DMS 273 (cell line): ENCODE results near the gene DSP.

Experiments
- DNase-seq: peaks from one replicate; lab custom pipeline; 2025; ENCODE audit not compliant: unreplicated experiment; lab: John Stamatoyannopoulos, UW

Gene DSP

DNA sequence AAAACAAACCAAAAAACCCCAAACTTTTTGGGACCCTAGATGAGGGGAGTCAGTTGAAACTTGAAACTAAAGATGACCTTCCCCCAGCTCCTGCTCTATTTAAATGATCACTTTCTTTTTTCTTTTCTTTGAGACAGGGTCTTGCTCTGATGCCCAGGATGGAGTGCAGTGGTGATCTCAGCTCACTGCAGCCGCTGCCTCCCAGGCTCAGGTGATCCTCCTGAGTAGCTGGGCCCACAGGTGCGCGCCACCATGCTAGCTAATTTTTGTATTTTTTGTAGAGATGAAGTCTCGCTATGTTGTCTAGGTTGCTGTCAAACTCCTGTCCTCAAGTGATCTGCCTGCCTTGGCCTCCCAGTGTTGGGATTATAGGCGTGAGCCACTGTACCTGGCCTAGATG, 7.3 kb upstream of the DSP start:
- no peak for DNase-seq

DNA sequence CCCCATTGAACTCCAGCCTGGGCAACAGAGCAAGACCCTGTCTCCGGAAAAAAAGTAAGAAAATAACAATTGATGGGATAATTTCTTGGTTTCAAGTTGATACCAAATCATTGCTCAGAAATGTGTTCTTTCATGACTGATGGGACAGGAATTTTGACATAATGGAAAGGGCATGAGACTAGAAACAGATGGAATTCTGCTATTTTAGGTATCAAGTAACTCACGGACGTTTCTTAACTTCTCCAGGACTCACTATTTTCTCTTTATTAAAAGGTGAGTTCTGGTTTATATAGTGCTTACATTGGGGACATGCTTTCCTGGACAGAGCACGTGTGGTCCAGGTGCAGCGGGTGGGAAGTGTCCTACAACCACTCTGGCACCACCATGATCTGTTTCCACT, 6.0 kb upstream of the DSP start:
- no peak for DNase-seq

DNA sequence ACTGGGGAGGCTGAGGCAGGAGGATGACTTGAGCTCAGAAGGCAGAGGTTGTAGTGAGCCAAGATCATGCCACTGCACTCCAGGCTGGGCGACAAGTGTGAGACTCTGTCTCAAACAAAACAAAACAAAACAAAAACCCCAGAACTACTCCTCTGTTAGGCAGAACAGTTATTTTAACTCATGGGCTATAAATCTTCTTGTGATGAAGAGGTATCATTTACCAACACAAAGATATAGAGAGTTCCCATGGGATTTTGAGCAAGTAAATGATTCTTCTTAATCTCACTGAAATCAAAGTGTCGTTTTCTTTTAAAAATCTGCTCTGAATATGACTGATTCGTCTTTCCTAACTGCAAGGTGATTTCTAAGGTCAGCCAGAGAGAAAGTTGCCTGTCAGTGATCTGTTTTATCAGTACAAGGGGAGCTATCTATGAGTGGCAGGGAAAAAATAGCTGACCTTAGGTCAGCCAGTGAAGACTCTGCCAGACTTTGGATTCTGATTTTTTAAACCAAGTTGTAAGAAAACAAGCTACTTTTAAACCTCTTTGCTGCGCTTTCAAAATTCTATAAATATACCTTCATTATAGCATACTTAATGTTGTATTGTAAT, 3.8 kb upstream of the DSP start:
- DNase-seq = no peak

DNA sequence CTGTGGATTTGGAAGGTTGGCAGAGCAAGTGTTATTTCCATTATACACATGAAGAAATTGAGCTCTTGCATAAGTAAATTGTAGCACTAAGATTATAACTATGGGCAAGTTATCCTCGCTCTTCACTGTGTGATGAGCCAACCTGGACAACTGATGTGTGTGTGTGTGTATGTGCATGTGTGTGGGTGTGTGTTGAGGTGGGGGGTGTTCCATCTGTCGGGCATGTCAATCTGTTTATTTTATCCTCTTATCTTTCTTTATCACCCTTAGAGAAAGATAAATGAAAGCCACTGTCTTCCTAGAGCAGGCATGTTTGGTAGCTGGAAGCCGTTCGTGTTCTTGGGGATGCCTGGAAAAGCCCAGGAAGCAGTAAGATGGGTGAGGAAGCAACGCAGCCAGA, 3.0 kb upstream of the DSP start:
- no peak for DNase-seq

DNA sequence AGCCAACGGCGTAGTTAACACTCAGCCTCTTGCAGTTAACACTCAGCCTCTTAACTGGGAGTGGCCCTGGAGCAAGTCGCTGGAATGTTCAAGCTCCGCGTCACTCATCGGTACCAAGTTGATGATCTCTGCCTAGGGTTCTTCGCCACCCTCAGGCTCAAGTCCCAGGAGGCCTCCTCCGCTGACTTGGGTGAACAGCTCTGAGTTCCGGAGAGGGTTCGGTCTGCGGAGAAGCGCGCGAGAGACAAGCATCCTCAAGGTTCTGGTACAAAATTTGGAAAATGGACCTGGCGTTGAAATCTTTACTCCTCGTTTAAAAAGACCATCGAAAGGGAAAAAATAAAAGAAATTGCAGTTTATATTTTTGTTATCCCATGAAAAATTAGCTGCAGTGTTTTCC, 876 bp upstream of the DSP start:
- DNase-seq = no peak

DNA sequence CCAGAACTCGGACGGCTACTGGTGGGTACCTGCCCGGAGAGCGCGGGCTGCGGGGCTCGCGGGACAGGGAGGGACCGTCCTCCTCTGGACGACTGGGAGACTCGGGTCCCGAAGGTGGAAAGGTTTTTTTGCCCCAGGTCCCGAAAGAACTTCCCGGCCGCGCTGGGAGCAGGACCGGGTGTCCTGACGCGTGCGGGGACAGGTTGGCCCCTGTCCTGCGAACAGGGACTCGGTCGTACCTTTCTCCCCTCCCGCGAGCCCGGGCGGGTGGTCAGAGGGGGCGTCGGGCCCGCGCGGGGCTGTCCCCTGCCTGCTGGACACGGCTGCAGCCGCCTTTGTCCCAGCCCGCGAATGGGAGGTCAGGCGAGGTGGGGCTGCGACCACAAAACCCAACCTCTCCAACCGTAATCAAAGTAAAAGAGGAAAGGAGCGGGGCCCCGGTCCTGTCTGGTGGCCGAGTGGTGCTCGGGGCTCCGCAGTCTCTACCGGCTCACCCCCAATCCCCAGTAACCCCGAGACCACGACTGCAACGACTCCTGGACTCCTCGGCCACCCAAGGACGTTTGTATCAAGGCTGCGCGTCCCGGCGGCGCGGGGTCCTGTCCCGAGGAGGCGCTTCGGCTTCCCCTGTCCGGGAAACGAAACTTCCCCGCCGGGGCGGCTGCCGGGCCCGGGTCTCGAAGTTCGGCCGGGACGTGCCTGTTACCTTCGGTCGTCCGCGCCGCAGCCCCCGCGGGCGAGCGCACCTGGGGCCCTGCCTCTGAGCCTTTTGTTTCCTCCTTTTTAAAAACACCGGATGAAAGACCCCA, 798 bp downstream of the DSP start:
- DNase-seq = peak; percentile 55

DNA sequence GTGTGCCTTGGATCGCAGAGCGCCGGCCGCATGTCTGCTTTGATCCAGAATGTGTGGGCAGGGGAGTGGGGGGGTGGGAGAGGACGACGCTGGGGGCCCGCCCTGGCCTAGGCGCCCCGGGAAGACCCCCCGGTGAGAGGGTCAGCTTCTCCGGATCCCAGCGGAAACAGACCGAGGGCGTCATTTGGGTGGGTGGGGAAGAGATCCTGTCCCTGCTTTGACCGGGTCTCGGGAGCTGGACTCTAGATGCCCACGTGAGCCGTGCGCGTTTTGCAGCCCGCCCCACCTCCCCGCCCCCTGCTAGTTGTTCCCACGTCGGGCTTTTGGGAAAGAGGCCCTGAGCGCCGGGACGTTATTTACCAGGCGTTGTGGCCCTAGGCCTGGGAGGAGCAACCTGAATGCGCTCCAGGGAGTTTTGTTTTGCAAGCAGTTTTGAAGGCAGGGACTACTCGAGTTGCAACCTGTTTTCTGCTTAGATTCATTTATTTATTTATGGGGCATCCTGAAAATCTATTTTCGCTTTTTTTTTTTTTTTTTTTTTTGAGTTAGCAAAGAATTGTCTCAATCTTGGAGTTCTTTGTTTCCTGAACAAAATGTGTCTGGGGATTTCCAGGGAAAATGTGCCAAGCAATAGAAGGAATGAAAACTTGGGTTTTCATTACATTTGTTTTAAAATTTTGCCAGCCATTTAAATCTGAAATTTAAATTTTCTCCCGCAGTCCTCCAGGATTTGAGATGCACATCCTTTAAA, 1.6 kb downstream of the DSP start:
- peak; percentile 60 for DNase-seq

DNA sequence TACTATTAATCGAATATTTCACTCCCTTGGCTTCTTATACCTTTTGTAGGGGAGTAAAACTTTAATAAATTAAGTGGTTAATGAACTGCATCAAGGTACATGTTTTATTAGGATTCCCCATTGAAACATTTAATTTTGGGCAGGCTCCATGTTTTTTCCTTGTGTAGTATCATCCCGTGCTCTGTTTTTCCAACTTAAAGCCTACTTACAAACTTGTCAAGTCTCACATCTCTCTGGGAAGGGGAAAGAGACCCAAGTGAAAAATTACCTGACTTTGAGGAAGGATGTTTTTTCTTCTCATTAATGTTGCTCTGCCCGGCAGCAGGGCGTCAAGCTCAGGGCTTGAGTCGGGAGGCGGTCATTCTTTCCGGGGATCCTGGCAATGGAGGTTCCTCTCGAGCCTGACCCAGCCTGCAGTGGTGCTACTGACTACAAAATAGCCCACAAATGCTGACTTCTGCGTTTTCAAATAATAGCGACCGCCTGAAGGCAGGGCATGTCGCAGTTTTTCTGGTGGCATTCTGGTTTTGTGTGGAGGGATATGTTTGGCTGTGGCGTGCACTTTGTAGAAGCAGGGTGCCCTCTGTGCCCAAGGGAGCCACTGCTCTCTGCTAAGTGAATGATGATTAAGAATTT, 2.4 kb downstream of the DSP start:
- no peak for DNase-seq

DNA sequence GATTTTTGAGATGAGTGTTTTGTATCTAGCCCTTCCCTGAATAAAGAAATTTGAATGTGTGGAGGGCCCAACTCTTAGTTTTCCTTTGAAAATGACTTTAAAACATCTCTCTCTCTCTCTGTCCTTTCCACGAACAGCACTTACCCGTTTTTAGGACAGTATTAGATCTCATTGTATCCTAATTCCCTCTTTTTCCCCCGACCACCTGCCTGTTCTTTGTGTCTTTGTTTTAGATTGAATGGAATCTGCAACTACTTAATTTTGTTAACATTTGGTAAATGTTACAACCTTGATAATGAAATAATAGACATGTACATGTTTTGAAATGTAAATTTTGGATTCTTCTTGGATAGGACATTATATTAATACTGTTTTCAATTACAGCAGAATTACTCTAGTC, 3.1 kb downstream of the DSP start:
- no peak for DNase-seq

DNA sequence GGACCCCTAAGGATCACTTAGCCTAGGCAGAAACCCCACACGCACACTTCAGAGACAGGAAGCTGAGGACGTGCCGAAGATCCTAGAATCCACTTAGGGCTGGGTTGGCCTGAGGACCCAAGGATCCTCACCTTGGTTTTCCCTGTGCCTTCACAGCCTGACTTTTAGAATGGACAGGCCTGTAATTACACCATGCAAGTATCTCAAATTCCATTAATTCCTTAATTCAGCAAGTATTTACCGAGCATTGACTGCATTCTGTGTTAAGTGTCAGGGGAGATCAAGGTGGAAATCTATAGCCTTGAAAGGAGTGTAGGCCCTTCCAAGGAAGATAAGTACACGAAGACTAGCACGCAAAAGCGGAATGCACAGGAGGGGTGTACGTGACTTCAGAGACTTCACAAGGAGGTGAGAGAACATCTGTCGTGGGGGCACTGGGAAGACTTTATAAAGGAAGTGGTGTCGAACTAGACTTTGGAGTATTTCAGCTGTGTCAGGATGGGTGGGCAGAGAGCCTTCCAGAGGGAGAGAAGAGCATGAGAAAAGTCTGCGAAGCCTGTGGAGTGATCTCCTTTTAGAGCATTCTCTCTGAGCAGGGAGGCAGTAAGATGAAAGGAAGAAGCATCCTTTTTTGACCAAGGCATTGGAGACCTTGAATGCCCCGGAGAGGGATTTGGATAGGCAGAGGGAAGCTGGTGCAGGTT, 4.0 kb downstream of the DSP start:
- no peak for DNase-seq

DNA sequence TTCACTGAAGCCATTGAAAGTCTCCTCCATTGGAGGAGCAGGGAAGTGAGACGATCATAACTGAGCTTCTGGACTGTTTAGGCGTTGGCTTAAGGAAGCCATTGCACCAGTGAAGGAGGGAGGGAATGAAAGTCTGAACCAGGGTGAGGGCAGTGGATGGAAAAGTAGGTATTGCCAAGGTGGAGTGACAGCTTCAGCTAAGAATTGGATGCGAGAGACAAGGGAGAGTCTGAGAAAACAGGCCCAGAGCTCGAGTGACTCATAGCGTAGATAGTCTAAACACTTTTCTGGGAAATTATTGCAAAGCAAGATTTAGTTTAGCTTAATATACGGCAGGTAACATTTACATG, 4.5 kb downstream of the DSP start:
- DNase-seq = no peak

DNA sequence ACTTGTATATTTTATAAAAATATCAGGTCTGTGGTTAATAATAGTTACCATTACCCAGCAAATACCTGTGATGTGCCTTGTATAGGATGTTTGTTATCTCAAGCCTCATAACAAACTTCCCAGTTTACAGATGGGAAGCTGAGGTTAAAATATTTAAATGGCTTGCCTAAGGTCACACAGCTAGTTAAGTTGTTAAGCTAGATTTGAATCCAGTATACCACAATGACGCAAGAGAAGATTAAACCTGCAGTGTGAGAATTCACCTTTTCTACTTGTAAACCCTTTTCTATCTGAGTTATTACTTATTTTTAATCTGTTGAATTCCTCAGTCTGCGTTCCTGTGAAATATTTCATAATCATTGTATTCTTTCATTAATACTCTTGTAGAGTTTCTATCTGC, 4.9 kb downstream of the DSP start:
- no peak for DNase-seq

DNA sequence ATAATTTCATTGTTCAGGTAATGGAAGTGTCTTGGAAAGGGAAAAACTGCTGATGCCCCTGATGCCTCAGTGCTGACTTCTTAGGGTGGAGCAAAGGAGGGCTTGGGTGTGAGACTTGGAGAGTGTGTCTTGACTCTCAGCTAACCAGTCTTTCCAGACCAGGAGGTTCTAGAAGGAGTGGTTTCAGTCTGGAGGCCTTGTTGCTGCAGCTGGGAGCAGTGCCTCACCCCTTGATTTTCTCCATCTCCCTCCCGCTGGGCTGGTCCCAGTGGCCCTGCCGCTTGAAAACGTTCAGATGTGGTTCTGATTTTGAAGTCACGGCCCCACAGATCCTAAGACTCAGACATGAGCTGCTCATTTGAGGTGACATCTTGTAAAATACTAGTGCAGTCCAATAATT, 5.4 kb downstream of the DSP start:
- no peak for DNase-seq

DNA sequence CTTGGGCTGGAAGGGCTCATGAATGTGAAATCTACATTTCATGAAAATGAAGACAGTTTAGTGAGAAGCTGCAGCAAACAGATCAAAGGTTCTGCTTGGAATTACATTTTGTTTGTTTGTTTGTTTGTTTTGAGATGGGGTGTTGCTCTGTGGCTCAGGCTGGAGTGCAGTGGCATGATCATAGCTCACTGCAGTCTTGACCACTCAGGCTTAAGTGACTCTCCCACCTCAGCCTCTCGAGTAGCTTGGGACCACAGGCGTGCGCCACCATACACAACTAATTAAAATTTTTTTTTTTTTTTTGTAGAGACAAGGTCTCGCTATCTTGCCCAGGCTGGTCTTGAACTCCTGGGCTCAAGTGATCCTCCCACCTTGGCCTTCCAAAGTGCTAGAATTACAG, 5.8 kb downstream of the DSP start:
- no peak for DNase-seq

DNA sequence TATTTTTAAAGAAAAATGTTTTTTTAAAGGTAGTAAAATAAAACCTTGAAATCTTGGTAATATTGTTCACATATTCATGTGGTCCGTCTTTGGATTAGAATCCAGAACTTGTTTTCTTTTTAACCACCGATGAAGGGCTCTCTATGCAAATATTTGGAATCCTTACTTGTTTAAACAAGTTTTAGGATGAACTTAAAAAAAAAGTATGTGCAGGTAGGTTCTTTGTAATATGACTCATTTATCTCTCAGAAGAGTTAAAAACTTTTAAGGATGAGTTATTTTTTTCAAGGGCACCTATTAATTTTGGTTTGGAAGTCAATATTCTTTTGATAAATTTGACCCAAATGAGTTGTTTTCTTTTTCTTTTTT, 8.9 kb downstream of the DSP start:
- DNase-seq = no peak

DNA sequence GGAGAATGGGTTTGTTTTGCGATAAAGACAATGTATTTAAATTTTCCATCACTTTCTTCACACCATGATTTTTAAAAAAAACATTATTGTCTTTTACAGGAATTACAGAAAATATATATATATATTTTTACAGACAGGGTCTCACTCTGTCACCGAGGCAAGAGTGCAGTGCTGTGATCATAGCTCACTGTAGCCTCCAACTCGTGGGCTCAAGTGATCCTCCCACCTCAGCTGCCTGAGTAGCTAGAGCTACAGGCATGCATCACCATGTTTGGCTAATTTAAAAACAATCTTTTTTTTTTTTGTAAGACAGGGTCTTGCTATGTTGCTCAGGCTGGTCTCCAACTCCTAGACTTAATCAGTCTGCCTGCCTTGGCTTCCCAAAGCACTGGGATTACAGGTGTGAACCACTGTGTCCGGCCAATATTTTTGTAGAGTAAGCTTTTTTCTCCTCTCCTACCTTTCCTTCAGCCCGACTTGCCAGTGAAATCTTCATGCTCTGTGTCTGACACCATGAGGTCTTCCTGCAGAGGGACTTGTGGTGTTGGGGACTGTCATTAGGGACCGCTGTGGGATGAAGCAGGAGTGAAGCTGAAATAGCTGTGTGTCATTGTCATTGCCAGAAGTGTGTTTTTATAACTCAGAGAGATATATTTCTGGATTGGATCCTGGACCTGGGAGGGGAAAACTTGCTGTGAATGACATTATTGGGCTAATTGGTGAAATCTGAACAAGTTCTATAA, 13.2 kb downstream of the DSP start:
- DNase-seq = no peak

DNA sequence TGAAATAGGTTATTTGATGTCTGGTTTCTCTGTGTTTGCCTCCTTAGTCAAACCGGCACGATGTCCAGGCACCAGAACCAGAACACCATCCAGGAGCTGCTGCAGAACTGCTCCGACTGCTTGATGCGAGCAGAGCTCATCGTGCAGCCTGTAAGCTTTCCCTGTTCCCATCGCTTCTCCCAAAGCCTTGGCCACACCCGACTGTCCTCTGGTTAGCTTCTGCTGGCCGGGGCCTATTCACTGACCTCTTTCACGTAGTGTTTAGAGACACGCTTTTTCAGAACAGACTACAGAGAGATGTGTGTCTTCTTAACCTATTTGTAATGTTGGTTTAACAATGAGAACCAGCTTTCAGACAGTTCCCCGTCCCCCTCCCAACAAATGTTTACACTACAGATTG, 14.2 kb downstream of the DSP start:
- no peak for DNase-seq

DNA sequence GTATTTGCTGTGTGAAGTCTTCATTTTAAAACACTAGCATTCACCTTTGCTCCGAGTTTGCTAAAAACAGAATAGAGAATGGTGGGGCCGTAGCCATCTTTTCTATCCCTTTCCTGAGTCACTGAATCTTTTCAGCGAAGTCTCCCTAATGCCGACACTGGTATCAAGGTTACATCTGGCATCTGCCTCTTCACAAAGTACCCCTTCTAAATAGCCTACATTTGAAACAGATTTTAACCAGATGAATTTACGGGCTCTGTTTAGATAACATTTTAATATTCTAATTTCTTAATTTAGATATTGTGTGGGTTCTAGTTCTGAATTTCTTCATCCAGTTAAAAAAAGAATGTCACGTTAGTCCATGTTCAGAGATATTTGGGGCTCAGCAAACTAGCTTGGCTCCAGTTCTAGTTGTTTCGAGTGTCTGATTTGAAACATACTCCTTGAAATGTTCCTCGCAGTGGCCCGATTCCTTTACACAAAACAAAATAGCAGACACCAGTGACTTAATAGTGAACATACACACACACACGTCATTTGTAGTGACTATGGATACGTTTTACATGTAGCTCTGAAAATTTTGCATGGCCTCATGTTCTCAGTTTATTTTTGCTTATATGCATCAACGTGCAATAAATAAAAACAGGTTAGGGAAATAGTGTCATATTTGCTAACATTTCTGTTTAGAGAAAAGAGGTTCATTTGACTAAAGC, 15.1 kb downstream of the DSP start:
- DNase-seq = no peak

DNA sequence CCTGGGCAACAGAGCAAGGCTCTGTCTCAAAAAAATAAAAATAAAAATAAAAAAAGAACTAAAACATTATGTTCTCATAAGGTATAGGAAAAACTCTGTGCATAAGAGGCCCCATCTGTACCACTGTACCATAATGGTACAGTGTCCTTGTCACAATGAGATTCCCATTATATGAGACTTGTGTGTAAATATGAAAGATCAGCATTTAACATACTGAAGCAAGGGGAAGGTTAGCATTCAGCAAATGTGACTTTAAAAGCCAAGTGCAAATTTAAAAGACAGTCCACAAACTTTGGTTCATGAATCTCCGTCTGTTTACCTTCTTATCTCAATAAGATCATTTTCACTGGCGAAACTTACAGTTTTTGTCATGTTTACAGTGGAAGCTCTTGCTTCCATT, 16.2 kb downstream of the DSP start:
- no peak for DNase-seq

DNA sequence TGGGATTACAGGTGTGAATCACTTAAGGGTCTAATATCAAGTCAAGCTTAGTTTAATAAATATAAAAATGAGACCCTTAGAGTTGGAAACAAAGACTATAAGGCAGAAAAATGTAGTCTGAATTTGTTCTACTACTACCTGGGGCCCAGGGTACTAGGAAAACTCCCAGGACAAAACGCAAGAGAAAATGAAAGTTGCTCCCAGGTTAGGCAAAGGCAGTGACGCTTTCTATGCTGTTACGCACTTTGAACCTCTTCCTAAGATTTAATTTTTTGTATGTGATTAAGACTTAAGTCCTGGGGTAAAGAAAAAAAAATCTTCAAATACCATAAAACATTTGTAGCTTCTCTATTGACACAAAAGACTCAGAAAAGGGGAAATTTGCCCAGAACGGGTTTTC, 17.3 kb downstream of the DSP start:
- no peak for DNase-seq
